Measurements from ENCODE around the gene RALY.

RALY gene

DNA sequence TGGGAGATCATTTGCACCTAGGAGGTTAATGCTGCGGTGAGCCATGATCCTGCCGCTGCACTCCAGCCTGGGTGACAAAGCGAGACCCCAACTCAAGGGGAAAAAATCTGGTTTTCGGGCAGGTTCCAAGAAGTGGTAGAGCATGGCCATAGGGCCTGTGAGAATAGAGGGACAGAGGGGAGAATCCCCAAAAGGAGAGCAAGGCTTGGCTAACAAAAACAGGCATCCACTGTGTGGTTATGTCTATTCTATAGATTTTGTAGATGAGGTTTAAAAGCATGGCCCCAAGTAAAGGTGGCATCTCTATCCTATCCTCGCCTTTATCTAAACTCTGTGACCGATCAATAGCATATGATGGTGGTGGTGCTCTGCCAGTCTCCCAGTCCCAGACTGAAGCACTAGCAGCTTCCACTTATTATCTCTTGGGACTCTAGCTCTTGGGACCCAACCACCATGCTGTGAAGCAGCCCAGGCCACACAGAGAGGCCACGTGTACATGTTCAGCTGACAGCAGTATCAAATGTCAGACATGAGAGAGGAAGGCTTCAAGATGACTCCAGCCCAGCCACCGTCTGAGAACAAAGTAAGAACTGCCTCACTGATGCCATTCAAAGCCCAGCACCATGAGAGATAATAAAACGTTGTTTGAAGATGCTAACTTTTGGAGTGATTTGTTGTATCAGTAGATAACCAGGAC lies 90.7 kb downstream of the RALY start:
- DNase-seq: no peak

DNA sequence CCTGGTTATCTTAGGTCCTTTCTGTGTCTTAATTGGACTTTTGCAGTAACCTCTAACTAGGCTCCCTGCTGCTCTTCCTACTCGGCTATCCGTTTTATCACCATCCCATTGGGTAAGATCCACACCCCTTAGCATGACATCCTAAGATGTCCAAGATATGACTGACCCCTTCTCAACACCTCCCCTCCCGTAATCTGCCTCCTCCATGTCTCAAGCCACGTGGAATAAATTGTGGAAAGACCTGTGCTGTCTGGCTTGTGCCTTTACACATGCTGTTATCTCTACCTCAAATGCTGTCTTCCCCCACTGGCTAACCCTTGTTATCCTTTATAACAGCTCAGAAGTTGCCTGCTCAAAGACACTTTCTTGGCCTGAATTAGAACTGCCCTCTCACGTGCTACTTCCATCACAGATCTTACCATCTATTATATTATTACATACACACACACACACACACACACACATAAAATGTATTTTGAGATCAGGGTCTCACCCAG lies 91.9 kb downstream of the RALY start:
- no peak for DNase-seq

DNA sequence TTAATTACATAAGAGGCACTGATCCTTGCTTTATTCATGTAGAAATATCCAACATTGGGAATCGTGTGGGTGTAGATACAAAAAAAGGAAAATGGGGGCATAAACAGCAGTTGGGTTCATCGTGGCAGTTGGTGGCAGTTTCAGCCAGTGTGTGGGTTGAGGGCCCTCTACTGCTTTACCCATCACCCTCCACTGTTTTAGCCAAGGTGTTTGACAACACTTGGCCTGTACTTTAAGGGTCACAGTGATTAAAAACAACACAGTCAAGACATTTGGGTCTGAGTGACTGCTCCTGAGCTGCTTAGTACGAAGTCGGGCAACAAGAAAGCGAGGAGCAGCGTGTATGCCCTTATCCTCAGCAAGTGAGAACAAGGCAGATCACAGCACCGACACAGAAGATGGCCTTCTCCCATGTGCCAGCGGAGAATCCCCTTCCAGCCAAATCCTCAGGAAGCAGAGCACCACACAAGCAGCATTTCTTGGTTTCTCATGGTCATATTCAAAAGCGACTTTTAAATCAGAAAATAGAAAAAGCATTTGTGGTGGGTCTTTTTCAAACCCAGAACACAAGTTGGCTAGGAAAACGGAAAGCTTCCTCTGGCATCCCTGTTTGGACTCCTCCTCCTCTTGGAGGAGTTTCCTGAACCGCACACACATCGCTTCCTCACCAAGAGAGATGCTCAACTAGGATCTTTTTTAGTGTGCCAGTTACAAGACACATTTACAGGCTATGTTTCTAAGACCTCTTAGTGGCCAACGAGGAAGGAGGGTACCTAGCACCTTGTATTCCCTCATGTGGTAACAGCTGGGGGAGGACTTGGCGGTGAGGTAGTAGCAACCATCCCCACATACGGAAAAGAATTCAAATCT lies 94.8 kb downstream of the RALY start:
- no peak for DNase-seq

DNA sequence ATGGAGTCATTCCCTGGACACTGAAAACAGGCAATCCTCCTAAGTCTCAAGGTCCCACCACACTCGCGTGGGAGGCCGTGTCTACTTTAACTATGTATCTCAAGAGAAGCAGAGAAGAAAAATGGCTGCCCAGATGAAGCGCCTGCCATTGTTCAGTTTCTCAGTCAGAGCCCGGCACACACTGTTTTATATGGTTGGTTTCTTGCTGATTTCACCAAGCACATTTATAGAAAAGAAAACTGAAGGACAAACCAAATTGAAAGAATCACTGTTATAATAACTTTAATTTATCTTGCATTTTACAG lies 95.4 kb downstream of the RALY start:
- no peak for DNase-seq

DNA sequence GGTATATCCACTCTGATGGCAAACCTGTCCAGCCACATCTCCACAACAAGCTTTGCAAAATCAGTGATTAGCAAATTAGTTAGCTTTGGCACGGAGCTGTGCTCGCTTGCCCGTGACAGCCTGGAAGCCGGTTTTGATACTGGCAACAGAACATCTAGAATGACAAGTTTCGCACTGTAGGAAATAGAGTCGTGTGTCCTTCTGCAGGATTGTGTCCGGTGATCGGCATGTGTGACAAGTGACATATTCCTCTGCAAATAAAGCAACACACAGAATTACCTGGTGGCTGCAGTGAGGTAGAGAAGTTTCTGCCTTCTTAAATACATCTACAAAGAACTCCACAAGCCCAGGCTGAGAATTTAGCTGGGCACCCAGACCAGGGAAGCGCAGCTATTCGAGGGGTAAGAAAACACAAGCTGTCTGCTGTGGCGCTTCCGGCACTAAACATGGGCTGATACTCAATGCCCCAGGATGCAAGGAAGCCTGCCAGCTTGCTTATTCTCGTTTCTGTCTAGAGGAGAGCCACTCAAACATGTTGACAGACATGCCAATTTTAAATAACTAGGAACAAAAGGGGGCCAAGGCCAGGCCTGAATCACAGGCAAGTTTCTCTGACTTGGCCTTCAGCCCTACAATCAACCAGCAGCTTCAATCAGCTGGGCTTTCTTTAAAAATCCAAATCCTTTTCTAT lies 96.1 kb downstream of the RALY start:
- DNase-seq: no peak

DNA sequence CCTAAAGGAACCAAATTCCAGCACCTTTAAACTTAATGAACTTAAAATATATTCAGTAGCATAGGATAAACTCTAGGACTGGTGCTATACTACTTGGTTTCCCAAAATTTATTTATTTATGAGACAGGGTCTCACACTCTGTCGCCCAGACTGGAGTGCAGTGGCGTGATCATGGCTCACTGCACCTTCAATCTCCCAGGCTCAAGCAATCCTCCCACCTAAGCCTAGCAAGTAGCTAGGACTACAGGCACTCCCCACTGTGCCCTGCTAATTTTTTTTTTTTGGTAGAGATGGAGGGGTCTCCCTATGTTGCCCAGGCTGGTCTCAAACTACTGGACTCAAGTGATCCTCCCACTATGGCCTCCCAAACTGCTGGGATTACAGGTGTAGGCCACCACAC lies 96.9 kb downstream of the RALY start:
- DNase-seq: no peak

DNA sequence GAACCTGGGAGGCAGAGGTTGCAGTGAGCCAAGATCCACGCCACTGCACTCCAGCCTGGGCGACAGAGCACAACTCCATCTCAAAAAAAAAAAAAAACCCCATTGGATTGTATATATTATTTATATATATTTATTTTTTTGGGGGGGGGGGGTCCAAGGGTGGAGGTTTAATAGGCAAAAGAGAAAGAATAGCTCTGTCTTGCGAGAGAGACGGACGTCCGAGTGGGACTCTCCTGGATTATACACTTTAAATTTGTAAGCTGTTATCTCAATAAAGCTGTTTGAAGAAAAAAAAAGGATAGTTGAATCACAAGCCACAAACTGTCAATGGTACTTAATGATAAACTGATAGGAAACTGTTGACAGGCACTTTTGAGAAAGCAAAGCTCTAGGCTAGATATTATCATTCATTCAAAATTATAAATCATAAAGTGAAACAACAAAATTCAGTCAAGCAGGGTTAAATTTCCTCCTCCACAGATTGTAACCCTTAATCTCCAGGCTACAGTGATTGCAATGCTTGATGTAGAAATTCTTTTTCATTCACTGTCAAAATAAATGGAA lies 98.0 kb downstream of the RALY start:
- no peak for DNase-seq

DNA sequence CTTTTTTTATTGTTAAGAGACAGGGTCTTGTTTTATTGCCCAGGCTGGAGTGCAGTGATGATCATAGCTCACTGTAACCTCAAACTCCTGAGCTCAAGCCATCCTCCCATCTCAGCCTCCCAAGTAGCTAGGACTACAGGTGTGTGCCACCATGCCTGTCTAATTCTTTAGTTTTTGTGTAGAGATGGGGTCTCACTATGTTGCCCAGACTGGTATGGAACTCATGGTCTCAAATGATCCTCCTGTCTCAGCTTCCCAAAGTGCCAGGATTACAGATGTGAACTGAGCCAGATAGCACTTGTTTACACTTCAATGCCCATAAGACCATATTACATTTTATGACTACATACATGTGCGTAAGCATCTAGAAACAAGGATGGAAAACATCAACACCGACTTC lies 100.2 kb downstream of the RALY start:
- DNase-seq: no peak

DNA sequence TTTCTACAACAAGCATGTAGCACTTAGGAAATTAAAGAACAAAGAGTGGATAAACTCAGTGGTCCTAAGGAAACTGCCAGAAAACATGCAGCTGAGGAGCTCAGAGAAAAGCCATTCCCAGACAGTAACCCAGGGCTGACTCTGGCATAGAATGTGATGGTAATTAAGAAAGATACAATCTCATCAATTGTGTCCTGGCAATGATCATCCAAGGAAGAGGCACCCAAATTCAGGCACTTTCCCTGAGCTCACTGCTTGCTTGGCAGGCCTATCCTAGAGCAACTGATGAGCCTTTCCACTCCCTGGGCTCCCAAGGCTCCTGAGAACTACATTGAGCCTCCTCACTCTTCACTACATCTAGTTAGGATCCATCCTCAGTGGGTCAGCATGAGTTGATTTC lies 102.1 kb downstream of the RALY start:
- DNase-seq: no peak

DNA sequence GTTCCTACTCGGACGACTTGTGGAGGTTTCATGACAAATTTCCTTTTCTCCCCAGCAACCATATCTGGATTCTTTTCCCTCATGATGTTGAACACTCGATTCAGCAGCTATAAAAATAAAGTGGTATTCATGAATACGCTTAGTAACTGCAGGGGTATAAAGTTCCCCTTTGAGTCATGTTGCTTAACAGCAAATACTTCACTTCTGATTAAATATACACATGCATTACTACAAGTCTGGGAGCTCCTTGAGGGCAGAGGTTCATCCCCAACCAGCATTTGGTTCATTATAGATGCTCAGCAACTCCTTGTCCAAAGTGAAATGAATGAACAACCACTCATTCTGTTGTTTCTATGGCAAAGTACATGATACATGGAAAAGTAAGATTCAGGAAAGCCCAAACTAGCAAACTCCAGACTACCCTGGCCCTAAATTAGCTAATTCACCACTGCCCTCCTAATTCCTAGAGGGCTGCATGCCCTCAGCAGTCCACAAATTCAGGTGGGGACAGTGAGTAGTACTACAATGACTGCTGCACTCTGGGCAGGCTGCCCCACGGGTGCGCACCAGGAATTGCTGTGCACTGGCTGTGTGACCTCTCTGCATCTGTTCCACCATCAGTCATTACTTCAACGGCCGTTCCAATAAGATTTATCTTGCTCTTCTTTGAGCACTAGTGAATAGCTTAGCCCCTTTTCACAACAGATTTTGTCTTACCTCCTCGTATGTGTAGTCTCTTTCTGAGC lies 103.2 kb downstream of the RALY start:
- DNase-seq: no peak

DNA sequence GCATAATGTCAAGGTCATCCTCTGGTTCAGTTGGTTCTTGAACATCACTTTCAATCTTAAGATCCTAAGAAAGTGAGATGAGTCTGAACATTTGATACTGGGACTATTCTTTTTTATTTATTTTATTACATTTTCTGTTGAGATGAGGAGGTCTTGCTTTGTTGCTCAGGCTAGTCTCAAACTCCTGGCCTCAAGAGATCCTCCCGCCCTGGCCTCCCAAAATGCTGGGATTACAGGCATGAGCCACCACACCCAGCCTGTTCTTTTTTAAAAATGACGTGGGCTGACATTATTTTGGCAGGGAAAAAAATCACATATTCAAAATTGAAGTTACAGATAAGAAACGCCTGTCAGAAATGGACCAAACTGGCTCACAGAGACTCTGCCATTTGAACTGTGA lies 104.9 kb downstream of the RALY start:
- DNase-seq: no peak

DNA sequence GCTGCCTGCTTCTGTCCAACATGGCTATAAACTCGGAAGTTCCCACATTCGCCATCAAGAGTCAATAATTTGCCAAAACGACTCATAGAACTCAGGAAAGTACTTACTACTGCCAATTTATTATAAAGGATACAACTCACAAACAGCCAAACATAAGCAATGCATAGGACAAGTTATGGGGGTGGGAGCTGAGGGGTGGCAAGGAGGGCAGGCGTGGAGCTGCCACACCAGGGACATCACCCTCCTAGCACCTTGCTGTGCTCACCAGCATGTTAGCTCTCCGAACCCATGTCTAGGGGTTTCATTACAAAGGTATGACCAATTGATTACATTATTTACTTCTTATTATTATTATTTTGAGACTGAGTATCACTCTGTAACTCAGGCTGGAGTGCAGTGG lies 106.0 kb downstream of the RALY start:
- no peak for DNase-seq

DNA sequence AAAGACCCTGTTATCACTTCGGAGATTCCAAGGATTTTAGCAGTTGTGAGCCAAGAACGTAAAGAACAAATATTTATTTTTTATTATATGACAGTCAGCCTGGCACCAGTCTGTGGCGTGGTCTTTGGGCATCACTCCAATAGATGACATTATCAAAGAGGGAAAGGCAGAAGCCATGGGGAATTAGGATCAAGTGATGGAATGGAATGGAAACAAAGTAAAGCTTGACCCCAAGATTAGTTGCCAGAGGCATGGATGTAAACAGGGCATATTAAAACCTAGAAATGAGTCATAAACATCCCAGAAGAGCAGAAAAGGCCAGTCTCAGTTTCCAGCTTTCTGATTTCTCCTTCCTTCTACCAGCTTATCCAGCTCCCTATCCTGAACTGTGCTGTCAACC lies 106.9 kb downstream of the RALY start:
- DNase-seq: no peak

DNA sequence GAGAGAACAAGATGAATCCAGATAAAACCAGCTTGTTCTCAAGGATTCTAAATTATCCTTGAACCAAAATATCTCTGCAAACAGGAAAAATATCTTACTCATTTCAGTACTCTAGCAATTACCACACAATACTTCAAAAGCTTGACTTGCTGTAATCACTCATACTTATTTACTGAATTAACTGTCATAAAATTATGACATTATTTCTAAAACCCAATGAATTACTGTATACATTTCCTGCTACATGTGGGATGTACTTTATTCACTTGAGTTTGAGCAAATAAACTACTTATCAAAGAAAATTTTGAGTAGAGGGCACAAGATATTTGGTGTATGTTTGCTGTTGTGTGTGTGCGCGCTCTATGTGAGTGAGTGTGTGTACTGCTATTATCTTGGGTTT lies 108.6 kb downstream of the RALY start:
- no peak for DNase-seq

DNA sequence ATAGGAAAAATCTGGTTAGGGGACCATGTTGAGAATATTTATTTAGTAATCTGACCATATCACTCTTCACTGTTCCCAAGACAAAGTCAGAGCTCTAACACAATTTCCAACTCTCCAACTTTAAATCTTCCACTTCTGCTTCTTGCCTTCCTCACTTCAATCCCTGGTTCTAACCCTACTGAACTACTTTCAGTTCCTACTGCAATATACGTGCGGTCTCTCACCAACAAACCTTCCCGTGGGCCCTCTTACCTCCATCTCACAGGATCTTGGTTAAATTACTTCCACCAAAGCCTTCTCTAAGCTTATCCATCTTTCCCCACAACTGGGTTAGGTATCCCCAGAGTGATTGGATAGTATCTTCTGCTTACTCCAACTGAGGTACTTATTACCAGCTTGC lies 110.3 kb downstream of the RALY start:
- no peak for DNase-seq

DNA sequence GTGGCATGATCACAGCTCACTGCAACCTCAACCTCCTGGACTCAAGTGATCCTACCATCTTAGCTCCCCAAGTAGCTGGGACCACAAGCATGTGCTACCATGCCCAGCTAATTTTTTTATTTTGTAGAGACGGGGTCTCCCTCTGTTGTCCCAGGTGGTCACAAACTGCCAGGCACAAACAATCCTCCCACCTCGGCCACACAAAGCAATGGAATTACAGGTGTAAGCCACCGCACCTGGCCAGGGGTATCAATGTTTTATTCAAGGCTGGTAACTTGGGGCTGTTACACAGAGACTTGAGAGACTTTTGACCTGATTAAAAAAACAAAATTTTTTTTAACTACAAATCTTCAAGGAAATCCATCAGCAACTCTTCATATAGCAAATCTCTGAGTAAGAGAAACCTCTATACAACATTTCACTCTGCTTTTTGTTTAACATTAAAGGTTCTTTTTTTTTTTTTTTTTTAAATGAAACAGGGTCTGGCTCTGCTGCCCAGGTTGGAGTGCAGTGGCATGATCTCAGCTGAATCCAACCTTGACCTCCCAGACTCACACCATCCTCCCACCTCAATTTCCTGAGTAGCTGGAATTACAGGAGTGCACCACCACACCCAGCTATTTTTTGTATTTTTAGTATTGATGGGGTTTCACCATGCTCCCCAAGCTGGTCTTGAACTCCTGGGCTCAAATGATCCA lies 112.4 kb downstream of the RALY start:
- DNase-seq: no peak

DNA sequence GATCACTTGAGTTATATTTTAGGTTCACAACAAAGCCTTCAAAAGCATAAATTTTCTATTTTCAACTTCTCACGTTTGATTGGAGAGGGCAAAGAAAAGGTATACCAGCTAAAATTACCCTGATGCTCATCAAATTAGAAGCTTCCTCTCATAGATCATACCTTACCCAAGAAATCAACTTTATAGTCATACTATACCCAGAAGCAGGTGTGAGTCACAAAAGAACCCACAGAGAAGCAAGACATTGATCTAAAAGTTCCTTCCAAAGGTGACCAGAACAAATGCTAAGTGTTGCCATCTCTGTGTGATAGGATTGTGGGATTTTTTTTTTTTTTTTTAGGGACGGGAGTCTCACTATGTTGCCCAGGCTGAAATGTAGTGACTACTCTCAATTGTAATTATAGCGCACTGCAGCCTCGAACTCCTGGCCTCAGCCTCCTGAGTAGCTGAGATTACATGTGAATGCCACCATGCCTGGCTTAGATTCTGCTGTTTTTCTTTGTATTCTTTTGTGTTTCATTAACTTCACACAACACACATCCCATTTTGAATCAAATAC lies 115.0 kb downstream of the RALY start:
- no peak for DNase-seq

DNA sequence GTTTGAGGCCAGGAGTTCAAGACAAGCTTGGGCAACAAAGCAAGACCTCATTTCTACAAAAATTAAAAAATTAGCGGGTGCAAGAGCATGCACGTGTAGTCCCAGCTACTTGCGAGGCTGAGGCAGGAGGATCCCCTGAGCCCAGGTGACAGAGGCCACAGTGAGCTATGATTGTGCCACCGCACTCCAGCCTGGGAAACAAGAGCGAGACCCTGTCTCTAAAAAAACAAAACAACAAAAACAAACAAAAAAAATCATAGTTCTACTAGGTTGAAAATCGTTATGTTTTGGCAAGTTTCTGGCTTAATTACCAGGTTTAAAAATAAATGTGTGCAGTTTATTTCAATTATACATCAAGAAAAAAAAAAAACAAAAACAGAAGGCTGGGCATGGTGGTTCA lies 115.7 kb downstream of the RALY start:
- DNase-seq: no peak

DNA sequence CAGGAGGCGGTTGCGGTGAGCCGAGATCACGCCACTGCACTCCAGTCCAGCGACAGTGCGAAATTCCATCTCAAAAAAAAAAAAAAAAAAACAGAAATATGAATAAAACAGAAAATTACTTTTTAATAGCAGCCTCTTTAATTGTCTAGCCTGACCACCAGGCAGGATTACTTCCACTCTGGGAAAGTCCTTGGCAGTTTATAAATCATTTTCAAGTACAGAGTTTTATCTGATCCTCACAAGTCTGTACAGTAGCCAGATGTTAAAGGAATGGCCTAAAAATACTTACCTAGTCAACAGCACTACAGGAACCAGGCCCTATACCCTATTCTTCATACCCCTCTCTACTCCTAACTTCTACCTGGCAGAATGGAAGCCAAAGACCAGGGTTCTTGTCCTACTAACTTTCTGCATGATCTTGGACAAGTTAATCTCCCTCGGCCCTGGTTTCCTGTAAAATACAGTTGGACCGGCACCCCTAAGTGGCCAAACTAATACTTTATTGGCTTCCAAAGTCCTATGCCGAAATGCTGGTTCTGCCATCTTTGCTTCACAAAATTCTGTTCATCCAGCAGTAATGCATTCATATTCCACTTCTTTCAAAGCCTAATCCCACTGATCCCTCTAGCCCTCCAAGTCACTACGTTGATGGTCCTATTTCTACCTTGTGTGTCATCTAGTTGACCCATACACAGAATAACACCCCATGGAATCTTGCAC lies 116.5 kb downstream of the RALY start:
- DNase-seq: no peak

DNA sequence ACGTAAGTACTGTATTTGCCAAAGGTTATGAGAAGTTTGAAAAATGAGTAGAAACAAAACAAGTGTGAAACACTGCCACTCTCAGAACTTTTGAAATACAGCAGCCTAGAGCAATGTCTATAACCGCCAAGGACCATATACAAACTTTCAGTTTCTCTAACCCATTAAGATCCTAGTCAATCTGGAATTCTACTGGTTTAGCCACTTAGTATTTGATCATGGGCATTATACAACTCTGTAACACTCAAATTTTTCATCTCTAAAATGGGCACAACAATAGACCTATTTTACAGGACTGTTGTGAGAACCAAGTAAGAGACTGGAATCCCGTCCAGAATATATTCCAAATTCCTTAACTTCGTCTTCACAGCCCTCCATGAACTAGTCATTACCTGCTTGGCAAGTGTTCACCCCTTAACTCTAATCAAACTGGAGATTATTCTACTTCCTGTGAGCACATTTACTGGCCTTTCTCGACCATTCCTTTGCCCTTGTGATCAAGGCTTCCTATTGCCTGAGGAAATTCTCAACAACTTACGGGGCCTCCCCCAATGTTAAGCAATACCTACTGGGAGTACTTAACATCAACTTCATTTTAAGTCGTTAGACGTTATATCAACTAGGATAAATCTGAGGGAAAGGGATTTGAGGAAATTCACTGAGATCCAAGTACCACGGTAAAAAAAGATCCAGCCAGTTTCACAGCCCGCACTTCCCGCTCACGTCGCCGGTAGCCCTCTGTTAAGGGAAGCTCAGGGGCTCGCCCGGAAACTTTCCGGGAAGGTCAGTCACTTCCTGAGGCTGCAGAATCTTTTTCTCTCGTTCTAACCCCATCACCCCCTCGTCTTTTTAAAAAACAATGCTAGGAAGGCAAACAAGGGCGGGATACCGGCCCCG lies 117.3 kb downstream of the RALY start:
- peak; percentile 45 for DNase-seq
